ENCODE results near the gene E2F8. TPM values are rescaled to one million over a fixed set of nuclear protein-coding genes. Genes with fewer than 3 reads are reported as not detected.

The E2F8 gene
- total and polyA plus RNA-seq, 2 experiments from 2014 or later, result 8.3 to 10.6 TPM

DNA sequence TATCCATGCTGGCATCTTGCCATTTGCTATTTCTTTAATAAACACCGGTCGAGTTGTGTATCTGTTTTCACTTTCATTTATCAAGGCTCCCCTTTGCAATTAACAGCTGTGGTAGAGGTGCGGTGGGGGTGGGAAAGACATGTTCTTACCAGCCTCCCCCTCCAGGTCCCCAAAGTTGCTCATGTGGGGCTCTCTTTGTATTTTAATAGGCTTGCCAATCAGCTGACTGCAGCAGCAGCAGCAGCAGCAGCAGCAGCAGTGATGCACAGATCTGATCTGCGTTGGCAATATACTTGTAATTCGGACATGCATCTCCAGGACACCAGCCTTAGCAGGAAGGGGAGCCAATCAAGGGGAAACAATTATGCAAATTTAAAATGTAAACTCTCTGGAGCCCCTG, 40.3 kb upstream of the E2F8 start (continued):
- TF ChIP-seq, protein P1, sequence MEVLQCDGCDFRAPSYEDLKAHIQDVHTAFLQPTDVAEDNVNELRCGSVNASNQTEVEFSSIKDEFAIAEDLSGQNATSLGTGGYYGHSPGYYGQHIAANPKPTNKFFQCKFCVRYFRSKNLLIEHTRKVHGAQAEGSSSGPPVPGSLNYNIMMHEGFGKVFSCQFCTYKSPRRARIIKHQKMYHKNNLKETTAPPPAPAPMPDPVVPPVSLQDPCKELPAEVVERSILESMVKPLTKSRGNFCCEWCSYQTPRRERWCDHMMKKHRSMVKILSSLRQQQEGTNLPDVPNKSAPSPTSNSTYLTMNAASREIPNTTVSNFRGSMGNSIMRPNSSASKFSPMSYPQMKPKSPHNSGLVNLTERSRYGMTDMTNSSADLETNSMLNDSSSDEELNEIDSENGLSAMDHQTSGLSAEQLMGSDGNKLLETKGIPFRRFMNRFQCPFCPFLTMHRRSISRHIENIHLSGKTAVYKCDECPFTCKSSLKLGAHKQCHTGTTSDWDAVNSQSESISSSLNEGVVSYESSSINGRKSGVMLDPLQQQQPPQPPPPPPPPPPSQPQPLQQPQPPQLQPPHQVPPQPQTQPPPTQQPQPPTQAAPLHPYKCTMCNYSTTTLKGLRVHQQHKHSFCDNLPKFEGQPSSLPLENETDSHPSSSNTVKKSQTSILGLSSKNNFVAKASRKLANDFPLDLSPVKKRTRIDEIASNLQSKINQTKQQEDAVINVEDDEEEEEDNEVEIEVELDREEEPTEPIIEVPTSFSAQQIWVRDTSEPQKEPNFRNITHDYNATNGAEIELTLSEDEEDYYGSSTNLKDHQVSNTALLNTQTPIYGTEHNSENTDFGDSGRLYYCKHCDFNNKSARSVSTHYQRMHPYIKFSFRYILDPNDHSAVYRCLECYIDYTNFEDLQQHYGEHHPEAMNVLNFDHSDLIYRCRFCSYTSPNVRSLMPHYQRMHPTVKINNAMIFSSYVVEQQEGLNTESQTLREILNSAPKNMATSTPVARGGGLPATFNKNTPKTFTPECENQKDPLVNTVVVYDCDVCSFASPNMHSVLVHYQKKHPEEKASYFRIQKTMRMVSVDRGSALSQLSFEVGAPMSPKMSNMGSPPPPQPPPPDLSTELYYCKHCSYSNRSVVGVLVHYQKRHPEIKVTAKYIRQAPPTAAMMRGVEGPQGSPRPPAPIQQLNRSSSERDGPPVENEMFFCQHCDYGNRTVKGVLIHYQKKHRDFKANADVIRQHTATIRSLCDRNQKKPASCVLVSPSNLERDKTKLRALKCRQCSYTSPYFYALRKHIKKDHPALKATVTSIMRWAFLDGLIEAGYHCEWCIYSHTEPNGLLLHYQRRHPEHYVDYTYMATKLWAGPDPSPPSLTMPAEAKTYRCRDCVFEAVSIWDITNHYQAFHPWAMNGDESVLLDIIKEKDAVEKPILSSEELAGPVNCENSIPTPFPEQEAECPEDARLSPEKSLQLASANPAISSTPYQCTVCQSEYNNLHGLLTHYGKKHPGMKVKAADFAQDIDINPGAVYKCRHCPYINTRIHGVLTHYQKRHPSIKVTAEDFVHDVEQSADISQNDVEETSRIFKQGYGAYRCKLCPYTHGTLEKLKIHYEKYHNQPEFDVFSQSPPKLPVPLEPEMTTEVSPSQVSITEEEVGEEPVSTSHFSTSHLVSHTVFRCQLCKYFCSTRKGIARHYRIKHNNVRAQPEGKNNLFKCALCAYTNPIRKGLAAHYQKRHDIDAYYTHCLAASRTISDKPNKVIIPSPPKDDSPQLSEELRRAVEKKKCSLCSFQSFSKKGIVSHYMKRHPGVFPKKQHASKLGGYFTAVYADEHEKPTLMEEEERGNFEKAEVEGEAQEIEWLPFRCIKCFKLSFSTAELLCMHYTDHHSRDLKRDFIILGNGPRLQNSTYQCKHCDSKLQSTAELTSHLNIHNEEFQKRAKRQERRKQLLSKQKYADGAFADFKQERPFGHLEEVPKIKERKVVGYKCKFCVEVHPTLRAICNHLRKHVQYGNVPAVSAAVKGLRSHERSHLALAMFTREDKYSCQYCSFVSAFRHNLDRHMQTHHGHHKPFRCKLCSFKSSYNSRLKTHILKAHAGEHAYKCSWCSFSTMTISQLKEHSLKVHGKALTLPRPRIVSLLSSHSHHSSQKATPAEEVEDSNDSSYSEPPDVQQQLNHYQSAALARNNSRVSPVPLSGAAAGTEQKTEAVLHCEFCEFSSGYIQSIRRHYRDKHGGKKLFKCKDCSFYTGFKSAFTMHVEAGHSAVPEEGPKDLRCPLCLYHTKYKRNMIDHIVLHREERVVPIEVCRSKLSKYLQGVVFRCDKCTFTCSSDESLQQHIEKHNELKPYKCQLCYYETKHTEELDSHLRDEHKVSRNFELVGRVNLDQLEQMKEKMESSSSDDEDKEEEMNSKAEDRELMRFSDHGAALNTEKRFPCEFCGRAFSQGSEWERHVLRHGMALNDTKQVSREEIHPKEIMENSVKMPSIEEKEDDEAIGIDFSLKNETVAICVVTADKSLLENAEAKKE (CRISPR knock-in tag; IDR thresholded peaks at IDR 0.05), result no peak
- no peak for TF ChIP-seq EZH2 (IDR thresholded peaks at IDR 0.05; ENCODE audit: low read depth, unreplicated experiment)
- TF ChIP-seq ZNF331 (CRISPR knock-in tag; IDR thresholded peaks at IDR 0.05; ENCODE audit: low read depth), result no peak
- no peak for TF ChIP-seq EZH2phosphoT487 (IDR thresholded peaks at IDR 0.05; ENCODE audit: unreplicated experiment)
- TF ChIP-seq, protein P2, sequence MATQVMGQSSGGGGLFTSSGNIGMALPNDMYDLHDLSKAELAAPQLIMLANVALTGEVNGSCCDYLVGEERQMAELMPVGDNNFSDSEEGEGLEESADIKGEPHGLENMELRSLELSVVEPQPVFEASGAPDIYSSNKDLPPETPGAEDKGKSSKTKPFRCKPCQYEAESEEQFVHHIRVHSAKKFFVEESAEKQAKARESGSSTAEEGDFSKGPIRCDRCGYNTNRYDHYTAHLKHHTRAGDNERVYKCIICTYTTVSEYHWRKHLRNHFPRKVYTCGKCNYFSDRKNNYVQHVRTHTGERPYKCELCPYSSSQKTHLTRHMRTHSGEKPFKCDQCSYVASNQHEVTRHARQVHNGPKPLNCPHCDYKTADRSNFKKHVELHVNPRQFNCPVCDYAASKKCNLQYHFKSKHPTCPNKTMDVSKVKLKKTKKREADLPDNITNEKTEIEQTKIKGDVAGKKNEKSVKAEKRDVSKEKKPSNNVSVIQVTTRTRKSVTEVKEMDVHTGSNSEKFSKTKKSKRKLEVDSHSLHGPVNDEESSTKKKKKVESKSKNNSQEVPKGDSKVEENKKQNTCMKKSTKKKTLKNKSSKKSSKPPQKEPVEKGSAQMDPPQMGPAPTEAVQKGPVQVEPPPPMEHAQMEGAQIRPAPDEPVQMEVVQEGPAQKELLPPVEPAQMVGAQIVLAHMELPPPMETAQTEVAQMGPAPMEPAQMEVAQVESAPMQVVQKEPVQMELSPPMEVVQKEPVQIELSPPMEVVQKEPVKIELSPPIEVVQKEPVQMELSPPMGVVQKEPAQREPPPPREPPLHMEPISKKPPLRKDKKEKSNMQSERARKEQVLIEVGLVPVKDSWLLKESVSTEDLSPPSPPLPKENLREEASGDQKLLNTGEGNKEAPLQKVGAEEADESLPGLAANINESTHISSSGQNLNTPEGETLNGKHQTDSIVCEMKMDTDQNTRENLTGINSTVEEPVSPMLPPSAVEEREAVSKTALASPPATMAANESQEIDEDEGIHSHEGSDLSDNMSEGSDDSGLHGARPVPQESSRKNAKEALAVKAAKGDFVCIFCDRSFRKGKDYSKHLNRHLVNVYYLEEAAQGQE (IDR thresholded peaks at IDR 0.05; ENCODE audit: unreplicated experiment), result no peak

DNA sequence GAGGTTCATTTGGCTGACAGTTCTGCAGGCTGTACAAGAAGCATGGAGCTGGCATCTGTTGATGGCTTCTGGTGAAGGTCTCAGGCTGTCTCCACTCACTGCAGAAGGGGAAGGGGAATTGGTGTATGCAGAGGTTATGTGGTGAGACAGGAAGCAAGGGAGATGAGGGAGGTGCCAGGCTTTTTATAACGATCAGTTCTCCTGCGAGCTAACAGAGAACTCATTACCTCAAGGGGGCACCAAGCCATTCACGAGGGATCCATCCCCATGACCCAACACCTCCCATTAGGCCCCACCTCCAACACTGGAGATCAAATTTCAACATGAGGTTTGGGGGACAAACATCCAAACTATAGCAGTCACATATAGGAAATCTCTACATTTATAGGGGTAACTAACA, 38.7 kb upstream of the E2F8 start:
- Histone ChIP-seq H3K79me2 (replicated peaks; ENCODE audit: insufficient read depth) (no peaks in the 10 kb centered on the region), H3K27ac (ENCODE audit: low read depth) (no peak overlapping the region), H3K4me1 (ENCODE audit: insufficient read depth) (peaks cover 21% of the 10 kb centered on the region), H3F3A (replicated peaks; ENCODE audit: low read depth) (no peaks in the 10 kb centered on the region), H3K4me2 (peak overlapping the region; percentile 8; the same call in 1 of the 2 replicates), H4K20me1 (replicated peaks; ENCODE audit: insufficient read depth) (no peaks in the 10 kb centered on the region), H2AFZ (no peak overlapping the region; the same call in 1 of the 2 replicates), H3K9me2 (ENCODE audit: insufficient read depth) (no peaks in the 10 kb centered on the region), H3K27me3 (ENCODE audit: insufficient read depth) (no peaks in the 10 kb centered on the region), H3K36me3 (ENCODE audit: insufficient read depth) (no peaks in the 10 kb centered on the region), H3K4me3 (no peak overlapping the region)
- ATAC-seq (peak; percentile 95), DNase-seq (ENCODE audit: low spot score) (peak; percentile 80)
- Mint-ChIP-seq H3K36me3 (ENCODE audit: low read depth) (no peaks in the 10 kb centered on the region), H3K9me3 (no peaks in the 10 kb centered on the region), H3K27ac (peak overlapping the region; percentile 25; the same call in 1 of the 2 replicates), H3K27me3 (ENCODE audit: insufficient read depth, low read depth, poor library complexity) (peaks cover 3% of the 10 kb centered on the region), H3K4me1 (peaks cover 31% of the 10 kb centered on the region), H3K4me3 (no peak overlapping the region)
- TF ChIP-seq, protein P2 (IDR thresholded peaks at IDR 0.05; ENCODE audit: unreplicated experiment), result no peak
- TF ChIP-seq, protein P3, sequence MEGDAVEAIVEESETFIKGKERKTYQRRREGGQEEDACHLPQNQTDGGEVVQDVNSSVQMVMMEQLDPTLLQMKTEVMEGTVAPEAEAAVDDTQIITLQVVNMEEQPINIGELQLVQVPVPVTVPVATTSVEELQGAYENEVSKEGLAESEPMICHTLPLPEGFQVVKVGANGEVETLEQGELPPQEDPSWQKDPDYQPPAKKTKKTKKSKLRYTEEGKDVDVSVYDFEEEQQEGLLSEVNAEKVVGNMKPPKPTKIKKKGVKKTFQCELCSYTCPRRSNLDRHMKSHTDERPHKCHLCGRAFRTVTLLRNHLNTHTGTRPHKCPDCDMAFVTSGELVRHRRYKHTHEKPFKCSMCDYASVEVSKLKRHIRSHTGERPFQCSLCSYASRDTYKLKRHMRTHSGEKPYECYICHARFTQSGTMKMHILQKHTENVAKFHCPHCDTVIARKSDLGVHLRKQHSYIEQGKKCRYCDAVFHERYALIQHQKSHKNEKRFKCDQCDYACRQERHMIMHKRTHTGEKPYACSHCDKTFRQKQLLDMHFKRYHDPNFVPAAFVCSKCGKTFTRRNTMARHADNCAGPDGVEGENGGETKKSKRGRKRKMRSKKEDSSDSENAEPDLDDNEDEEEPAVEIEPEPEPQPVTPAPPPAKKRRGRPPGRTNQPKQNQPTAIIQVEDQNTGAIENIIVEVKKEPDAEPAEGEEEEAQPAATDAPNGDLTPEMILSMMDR (conservative IDR thresholded peaks at IDR 0.05; ENCODE audit: low read depth in 2 of 2), result peak; percentile 49 to 65
